SK-N-SH treated with all-trans-retinoic acid at 6 μM for 48 hours (cell line): ENCODE measurements around the gene DENND1B.

ENCODE experiments used
- GLIS3 ChIP-seq: fragments of 250-450 bp; sonication (Bioruptor Pico); IDR thresholded peaks from 2 replicates; pipeline ENCODE4 v1.5.0; 2020; ENCODE audit warnings: mild to moderate bottlenecking, moderate library complexity
- PATZ1 ChIP-seq: fragments of 250-450 bp; sonication (Bioruptor Pico); IDR thresholded peaks from 2 replicates; pipeline ENCODE4 v1.8.0; 2020; ENCODE audit warnings: mild to moderate bottlenecking, moderate library complexity, borderline replicate concordance
- POU6F1 ChIP-seq: fragments of 250-450 bp; sonication (Bioruptor Pico); IDR thresholded peaks from 2 replicates; pipeline ENCODE4 v1.8.0; 2021; ENCODE audit warnings: low read depth, mild to moderate bottlenecking, moderate library complexity, borderline replicate concordance
- RARB ChIP-seq: fragments of 250-450 bp; sonication (Bioruptor Pico); IDR thresholded peaks from 2 replicates; pipeline ENCODE4 v1.8.0; 2021; ENCODE audit warnings: mild to moderate bottlenecking, moderate library complexity
- TOX ChIP-seq: fragments of 250-450 bp; sonication (Bioruptor Pico); IDR thresholded peaks from 2 replicates; pipeline ENCODE4 v1.8.0; 2021; ENCODE audit warnings: mild to moderate bottlenecking, moderate library complexity, borderline replicate concordance
- ZFP3 ChIP-seq: fragments of 250-450 bp; sonication (Bioruptor Pico); IDR thresholded peaks from 2 replicates; pipeline ENCODE4 v1.5.0; 2020; ENCODE audit warnings: mild to moderate bottlenecking, moderate library complexity

- TF ChIP-seq RARB (CRISPR knock-in tag) (no peak), ZFP3 (CRISPR knock-in tag) (no peak), TOX (CRISPR knock-in tag) (no peak), PATZ1 (no peak), POU6F1 (CRISPR knock-in tag) (no peak), GLIS3 (CRISPR knock-in tag) (no peak)
Observed at GRCh38 chr1:197810812-197811211, 35.5 kb upstream of the DENND1B start.
